Activated B cell treated with CpG ODN at 0.5 μM for 24 hours (primary cell): Measurements from ENCODE around the gene PPP3CB. TPM values are rescaled to one million over a fixed set of nuclear protein-coding genes. Genes with fewer than 3 reads are reported as not detected.

Experiments
- ATAC-seq: fragments of 200-7000 bp; cut with Tn5 transposase; one replicate; pipeline ENCODE4 v1.10.0; 2021; ENCODE audit warnings: low read depth, mild to moderate bottlenecking, moderate library complexity
- CTCF ChIA-PET: fragments of 350-600 bp; sonication (Branson Sonifier 250); formaldehyde crosslinking; loops from one replicate; lab custom pipeline; 2021; ENCODE audit warnings: antibody characterized with exemption; lab: Charles Lee
- POLR2A ChIA-PET: fragments of 350-600 bp; sonication (Branson Sonifier 250); formaldehyde crosslinking; loops from one replicate; lab custom pipeline; 2021; ENCODE audit warnings: antibody characterized with exemption; lab: Charles Lee
- DNase-seq: peaks from one replicate; pipeline ENCODE4 v3.0.0; 2022
- H3K27ac Mint-ChIP-seq: one replicate; pipeline ENCODE4 v1.8.0; 2020; ENCODE audit warnings: mixed read lengths
- H3K27me3 Mint-ChIP-seq: one replicate; pipeline ENCODE4 v1.8.0; 2021; ENCODE audit warnings: mixed read lengths
- H3K36me3 Mint-ChIP-seq: one replicate; pipeline ENCODE4 v1.8.0; 2021; ENCODE audit warnings: low read depth, mixed read lengths
- H3K4me1 Mint-ChIP-seq: one replicate; pipeline ENCODE4 v1.8.0; 2021; ENCODE audit warnings: mixed read lengths
- H3K4me3 Mint-ChIP-seq: one replicate; pipeline ENCODE4 v1.8.0; 2020; ENCODE audit warnings: mild to moderate bottlenecking, mixed read lengths
- H3K9me3 Mint-ChIP-seq: one replicate; pipeline ENCODE4 v1.8.0; 2020; ENCODE audit warnings: mixed read lengths
- intact Hi-C: fragments of 100-400 bp; cut with micrococcal nuclease; formaldehyde crosslinking; loops from one replicate; pipeline ENCODE4 v1.15.1; 2024
- total RNA-seq: library from RNA; stranded (reverse); gene quantifications from 2 replicates; pipeline ENCODE4 v1.2.3, GENCODE V29; 2022
- TF ChIP-seq, protein P1 (sequence below): fragments of 200-600 bp; IDR thresholded peaks from one replicate; pipeline ENCODE4 v1.8.0; 2022; ENCODE audit warnings: antibody characterized with exemption, mild to moderate bottlenecking

PPP3CB gene
- total RNA-seq, 1 donor from 2014 or later, result 43.3 TPM

DNA sequence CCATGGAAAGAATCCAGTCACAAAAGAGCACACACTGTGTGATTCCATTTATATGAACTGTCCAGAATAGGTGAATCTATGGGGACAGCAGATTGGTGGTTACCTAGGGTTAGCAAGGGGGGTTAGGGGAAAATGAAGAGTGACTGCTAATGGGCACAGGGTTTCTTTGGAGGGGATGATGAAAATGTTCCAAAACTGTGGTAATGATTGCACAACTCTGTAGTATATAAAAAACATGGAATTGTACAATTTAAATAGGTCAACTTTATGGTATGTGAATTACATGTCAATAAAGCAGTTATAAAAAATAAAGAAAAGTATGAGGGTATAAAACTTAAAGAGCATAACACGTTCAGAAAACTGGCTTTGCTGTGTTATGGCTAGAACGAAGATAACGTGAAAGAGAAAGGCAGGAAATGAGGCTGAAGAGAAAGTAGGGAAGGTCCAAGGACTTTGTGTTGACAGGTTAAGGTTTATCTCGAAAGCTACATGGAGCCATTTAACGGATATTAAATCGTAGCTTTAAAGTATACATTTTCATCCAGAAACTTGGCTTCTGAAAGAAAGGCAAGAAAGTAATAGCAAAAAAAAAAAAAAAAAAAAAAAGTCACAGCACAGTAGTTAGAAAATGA is 36.0 kb downstream of the PPP3CB start:
- H3K36me3 Mint-ChIP-seq, result peaks cover 32% of the 10 kb centered on the region
- H3K9me3 Mint-ChIP-seq, result no peaks in the 10 kb centered on the region
- H3K27me3 Mint-ChIP-seq, result no peaks in the 10 kb centered on the region
- no peak overlapping the region for H3K27ac Mint-ChIP-seq
- DNase-seq, result no peak
- intact Hi-C loops, result no loop called here
- TF ChIP-seq, protein P1, sequence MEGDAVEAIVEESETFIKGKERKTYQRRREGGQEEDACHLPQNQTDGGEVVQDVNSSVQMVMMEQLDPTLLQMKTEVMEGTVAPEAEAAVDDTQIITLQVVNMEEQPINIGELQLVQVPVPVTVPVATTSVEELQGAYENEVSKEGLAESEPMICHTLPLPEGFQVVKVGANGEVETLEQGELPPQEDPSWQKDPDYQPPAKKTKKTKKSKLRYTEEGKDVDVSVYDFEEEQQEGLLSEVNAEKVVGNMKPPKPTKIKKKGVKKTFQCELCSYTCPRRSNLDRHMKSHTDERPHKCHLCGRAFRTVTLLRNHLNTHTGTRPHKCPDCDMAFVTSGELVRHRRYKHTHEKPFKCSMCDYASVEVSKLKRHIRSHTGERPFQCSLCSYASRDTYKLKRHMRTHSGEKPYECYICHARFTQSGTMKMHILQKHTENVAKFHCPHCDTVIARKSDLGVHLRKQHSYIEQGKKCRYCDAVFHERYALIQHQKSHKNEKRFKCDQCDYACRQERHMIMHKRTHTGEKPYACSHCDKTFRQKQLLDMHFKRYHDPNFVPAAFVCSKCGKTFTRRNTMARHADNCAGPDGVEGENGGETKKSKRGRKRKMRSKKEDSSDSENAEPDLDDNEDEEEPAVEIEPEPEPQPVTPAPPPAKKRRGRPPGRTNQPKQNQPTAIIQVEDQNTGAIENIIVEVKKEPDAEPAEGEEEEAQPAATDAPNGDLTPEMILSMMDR, result no peak
- ChIA-PET POLR2A (interaction anchor here (0.6 to 0.7 kb wide), 2 partner anchors 11 to 348 kb away, joined by 4 to 10 read pairs; no protein-coding TSS in a partner anchor), CTCF (no interaction called here)
- ATAC-seq, result no peak
- H3K4me1 Mint-ChIP-seq, result no peaks in the 10 kb centered on the region
- H3K4me3 Mint-ChIP-seq, result no peak overlapping the region

DNA sequence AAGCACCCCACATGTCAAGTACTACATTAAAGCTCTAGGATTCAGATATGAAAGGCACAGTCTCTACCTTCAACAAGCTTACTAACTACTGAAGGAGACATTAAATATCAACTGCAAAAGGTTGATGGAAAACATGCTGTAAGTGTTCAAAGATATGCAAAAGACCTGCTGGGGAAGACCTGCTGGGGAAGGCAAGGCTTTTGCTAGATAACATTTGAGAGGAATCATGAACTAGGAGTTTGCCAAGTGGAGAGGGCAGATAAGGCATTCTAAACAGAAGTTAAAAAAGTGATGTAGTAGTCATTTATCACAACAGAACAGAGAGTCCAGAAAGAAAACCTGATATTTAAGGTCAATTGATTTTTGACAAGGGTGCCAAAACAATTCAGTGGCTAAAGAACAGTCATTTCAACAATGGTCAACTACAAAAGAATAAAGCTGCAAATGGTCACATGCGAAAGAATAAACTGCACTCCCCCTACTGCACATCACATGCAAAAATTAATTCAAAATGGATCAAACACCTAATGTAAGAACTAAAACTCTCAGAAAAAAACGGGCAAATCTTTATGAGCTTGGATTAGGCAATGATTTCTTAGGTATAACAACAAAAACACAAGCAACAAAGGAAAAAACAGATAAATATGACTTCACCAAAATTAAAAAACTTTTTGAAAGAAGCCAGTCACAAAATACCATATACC is 39.5 kb downstream of the PPP3CB start:
- Mint-ChIP-seq H3K27me3 (no peaks in the 10 kb centered on the region), H3K9me3 (no peaks in the 10 kb centered on the region), H3K4me1 (no peaks in the 10 kb centered on the region), H3K36me3 (peaks cover 33% of the 10 kb centered on the region), H3K4me3 (no peak overlapping the region), H3K27ac (no peak overlapping the region)
- ChIA-PET CTCF (no interaction called here), POLR2A (no interaction called here)
- ATAC-seq (no peak), DNase-seq (no peak)
- TF ChIP-seq, protein P1, result no peak
- intact Hi-C loops, result no loop called here

DNA sequence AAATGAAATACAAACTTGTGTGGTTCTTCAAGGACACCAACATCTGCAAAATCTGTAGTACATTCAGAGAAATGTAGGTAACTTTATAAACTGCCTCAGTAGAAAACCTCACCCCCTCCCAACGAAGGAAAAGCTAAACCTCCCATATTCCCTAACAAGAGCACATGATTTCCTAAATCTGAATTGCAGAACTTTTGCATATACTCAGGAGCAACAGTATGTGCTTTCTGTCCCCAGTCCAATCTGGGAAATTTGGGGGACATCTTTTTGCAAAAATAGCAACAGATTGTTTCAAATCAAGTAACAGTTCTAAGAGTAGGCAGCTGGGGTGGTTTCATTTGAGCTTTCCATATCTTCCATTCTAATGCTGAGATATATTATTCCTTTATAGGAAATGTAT is 46.7 kb downstream of the PPP3CB start:
- H3K27me3 Mint-ChIP-seq, result no peaks in the 10 kb centered on the region
- no peaks in the 10 kb centered on the region for H3K9me3 Mint-ChIP-seq
- no peaks in the 10 kb centered on the region for H3K4me1 Mint-ChIP-seq
- TF ChIP-seq, protein P1, result no peak
- H3K27ac Mint-ChIP-seq, result no peak overlapping the region
- H3K36me3 Mint-ChIP-seq, result peaks cover 52% of the 10 kb centered on the region
- DNase-seq (no peak), ATAC-seq (no peak)
- POLR2A ChIA-PET, result no interaction called here
- no peak overlapping the region for H3K4me3 Mint-ChIP-seq
- intact Hi-C loops, result no loop called here
- CTCF ChIA-PET, result no interaction called here

DNA sequence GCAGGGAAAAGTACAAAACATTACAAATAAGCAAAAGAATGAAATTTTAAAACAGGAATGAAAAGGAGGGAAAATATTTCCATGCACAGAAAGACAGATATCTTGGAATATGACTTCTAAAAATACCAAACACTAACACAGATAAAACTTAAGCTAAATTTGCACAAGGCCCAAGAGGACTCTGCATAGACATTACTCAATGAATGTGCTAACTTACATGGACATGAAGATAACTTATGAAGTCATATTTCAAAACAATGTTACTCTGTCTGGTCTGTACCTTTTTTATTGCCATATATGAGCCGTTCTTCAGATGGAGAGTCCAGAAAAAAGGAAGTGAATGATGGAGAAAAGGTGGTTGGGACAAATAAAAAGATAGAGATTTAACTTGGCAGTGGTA is 47.4 kb downstream of the PPP3CB start:
- POLR2A ChIA-PET, result no interaction called here
- no peak for ATAC-seq
- Mint-ChIP-seq H3K27me3 (no peaks in the 10 kb centered on the region), H3K4me3 (no peak overlapping the region), H3K4me1 (no peaks in the 10 kb centered on the region), H3K36me3 (peaks cover 51% of the 10 kb centered on the region), H3K27ac (no peak overlapping the region), H3K9me3 (no peaks in the 10 kb centered on the region)
- CTCF ChIA-PET, result no interaction called here
- TF ChIP-seq, protein P1, result no peak
- intact Hi-C loops, result no loop called here
- no peak for DNase-seq

DNA sequence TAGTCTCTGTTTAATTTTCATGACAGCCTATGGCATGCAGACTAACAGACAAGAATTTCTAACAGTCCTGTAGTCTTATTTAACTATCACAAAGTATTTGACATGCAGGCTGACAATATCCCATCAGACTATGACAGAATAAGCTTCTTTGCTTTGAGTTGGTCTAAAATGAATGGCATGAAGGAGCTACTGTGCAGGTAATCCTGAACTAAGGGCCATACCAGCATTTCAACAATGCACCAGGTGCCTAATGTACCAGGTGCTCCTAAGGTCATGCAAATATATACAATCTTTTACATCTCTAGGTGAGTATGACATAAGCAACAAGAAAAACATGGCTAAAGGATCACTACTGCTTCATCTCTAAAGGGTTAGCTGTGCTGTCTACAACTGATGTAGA is 48.9 kb downstream of the PPP3CB start:
- TF ChIP-seq, protein P1, result no peak
- ATAC-seq (no peak), DNase-seq (no peak)
- Mint-ChIP-seq H3K27me3 (no peaks in the 10 kb centered on the region), H3K36me3 (peaks cover 50% of the 10 kb centered on the region), H3K9me3 (no peaks in the 10 kb centered on the region), H3K4me3 (no peak overlapping the region), H3K27ac (no peak overlapping the region), H3K4me1 (no peaks in the 10 kb centered on the region)
- intact Hi-C loops, result no loop called here
- POLR2A ChIA-PET, result no interaction called here
- CTCF ChIA-PET, result no interaction called here
